Measurements from ENCODE around the gene LEPROT.
A peak's percentile ranks its signal among the peaks of the same experiment; 100 is the strongest.

Gene LEPROT

DNA sequence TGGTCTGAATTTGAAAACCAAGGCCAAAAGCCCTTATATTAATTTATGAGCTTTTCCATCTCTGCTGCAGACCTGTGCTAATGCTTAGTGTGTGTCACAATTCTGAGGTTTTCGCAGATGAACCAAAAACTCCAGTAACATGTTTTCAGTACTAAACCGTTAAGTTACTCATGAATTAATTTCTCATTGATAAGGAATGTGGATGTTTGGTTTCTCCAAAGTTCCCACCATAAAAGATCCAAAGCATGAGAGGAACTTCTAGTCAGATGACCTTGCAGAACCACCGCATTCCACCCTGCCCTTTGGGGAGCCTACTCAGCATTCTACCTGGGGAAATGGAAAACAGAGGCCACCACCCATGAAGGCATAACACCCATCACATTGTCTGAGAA is 7.5 kb upstream of the LEPROT start:
- no peak for DNase-seq

DNA sequence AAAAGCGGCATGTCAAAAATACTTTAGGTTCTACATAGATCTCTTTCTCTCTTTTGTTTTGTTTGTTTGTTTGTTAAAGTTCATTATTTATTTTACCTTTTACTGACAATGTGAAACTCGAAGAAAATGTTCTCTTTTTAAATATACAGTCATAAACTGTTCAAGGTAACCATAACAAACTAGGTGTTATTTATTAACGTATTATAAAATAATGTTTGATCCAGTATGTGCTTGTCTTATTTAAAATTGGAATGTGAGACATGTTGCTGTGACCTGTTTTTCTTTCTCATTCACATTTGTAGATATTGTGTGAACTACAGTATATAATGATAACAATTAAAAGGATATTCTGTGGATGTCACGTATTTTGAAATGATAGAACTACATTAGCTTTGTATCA is 5.9 kb upstream of the LEPROT start:
- DNase-seq = no peak

GRCh38 chr1:65416767-65417166 is 3.7 kb upstream of the LEPROT start:
- no peak for DNase-seq

- no peak for DNase-seq
Observed at GRCh38 chr1:65417729-65418128, 2.7 kb upstream of the LEPROT start.

- no peak for DNase-seq
Observed at GRCh38 chr1:65418522-65419185, 1.8 kb upstream of the LEPROT start.

DNA sequence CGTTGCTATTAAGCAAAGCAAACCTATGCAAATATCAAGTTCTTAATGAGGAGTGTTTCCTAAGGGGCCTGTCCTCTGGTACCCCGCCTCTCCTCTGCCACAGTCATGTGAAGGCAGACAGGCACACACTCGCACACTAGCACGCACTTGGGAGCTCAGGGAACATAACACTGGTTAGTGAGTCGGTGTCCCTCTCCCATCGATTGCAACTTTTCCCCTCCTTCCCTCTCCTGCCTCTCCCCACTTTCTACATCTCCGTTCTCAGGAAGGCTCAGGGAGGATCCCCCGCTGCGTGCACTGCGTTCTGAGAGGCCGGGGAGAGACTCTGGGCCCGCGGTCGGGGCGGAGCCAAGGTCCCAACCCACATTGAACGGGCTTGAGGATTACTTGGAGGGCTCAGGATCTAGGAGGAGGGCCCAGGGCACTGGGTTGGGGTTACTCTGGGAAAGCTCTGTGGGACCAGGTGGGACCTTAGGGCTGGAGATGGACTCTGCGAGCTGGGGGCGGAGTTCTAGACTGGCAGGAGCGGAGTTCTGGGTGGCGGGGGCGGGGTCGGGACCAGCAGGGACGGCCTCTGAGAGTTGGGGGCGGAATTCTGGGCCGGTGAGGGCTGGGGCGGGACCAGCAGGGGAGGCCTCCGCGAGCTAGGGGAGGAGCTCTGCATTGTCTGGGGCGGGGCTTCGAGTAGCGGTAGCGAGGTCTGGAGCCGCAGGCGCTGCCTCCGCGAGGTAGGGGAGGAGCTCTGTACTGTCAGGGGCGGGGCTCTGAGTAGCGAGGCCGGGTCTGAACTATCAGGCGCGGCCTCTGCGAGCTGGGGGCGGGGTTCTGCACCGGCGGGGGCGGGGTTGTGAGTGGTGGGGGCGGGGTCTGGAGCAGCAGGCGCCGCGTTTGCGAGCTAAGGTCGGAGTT is 533 bp upstream of the LEPROT start:
- peak; percentile 91 for DNase-seq

GRCh38 chr1:65421351-65422025 is 1.0 kb downstream of the LEPROT start:
- DNase-seq = peak; percentile 38

DNA sequence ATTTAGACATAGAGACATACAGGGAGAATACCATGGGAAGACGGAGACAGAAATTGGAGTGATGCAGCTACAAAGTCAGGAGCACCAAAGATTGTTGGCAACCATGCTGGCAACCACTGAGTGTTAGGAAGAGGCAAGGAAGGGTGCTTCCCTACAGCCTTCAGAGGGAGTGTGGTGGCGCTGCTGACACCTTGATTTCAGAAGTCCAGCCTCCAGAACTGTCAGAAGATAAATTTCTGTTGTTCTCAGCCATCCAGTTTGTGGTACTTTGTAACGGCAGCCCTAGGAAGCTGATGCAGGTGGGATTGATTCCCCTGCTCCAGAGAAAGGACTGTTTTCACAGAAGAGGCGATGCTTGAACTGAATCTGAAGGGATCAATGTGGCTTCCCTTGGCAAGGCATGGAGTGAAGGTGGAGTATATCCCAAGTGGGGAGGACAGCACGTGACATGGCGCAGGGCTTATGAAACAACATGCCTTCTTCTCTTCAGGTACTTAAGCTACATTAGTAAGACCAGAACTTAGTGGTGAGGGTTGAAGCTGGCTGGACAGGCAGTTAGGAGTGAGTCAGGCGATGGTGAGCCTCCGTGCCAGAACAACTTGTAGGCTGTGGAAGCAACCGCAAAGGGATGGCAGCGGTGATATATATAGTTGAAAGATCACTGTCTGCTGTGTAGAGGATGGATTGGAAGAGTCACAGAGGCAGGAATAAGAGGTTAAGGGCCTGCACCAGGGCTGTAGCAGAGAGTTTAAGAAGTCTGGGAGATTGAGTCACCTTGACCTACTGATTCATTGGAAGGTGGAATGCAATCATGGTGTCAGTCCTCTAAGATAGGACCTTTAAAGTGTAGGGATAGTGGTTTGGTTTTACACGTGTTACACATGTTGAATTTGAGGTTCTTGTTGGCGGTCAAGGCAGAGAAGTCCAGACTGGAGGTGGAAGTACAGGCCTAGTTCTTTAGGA is 2.1 kb downstream of the LEPROT start:
- no peak for DNase-seq

DNA sequence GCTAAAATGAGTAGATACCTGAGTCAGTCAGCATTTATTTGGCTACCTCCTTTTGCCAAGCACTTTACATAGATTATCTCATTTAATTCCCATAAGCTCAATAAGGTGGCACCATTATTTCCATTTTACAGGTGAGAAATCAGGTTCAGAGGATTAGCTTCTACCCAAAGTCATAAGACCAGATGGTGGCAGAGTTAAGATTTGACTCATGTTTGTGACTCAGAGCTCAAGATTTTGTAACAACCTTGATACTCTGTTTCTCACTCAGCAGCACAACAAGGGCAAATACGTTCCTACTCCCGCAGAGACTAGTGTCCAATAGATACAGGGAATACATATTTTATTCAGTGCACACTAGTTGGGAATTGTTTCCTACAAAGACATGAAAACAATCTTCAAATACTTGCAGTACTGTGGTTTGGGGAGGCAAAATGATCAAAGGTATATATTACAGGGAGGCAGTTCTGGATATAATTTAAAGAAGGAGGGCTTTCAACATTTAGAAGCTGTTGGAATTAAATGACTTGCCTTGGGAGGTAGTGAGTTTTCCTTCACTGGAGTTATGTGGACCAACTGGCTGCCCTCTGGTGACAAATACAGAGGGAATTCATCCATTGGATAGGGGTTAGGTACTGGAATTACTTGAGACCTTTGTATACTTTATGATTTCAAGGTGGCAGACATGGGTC is 3.6 kb downstream of the LEPROT start:
- DNase-seq = no peak

GRCh38 chr1:65424573-65424889 is 4.1 kb downstream of the LEPROT start:
- no peak for DNase-seq

DNA sequence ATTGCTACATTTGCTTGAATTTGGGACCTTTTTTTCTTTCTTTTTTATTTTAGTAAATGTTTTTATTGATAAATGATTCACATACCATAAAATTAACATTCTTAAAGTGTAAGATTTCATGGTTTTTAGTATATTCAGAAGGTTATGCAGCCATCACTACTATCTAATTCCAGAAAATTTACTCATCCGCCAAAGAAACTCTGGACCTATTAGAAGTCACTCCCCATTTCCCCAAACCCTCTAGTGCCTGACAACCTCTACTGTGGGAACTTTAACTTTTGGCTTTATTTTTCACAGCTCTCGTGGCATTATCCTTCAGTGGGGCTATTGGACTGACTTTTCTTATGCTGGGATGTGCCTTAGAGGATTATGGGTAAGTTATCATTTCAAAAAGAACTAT is 4.5 kb downstream of the LEPROT start:
- DNase-seq = no peak

- DNase-seq = no peak
Observed at GRCh38 chr1:65425697-65426096, 5.2 kb downstream of the LEPROT start.

- no peak for DNase-seq
Observed at GRCh38 chr1:65429078-65429477, 8.6 kb downstream of the LEPROT start.

DNA sequence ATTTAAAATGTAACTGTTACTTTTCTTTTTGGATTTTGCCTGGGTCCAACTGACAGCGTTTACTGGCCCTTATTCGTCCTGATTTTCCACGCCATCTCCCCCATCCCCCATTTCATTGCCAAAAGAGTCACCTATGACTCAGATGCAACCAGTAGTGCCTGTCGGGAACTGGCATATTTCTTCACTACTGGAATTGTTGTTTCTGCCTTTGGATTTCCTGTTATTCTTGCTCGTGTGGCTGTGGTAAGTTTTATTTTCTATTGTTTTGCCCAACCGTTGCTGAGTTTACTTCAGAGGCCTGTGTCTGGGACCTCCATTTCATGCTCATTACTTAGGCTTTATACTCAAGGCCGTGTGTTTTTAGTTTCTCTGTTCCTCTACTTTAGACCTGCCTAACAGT is 9.3 kb downstream of the LEPROT start:
- no peak for DNase-seq

GRCh38 chr1:65431111-65431705 is 10.7 kb downstream of the LEPROT start:
- no peak for DNase-seq

DNA sequence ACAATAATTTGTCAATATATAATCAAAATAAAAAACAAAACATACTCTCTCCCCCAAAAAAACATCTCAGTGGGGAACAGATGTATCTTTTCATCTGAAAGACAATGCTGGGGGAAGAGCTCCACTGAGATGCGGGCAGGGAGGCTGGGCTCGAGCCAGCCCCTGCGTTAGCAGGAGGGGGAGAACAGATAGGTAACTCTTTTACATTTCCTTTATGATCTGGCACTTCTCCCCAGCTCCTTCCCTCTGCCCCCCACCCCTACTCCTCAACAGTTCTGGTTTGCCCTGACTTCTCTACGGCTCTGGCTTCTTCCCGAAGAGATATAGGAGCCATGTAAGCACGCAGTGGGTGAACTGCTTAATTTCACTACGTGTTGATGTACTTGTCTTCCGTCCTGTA is 12.4 kb downstream of the LEPROT start:
- DNase-seq = no peak

DNA sequence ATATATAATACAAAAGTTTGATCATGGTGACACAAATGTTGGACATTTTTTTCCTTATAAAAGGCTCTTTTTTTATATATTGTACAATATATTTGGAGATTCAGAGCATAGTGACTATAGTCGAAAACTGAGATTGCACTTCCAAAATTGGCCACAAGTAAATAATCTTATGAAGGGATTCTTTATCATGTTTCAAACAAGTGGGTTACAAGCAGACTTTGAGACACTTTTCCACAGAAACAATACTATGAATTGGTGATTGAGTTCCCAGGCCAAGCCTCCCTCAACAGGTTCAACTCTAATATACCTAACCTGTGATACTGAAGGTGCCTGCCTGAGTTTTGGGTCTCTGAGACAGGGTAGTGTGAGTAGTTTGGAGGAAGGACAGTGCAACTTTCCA is 13.8 kb downstream of the LEPROT start:
- no peak for DNase-seq

DNA sequence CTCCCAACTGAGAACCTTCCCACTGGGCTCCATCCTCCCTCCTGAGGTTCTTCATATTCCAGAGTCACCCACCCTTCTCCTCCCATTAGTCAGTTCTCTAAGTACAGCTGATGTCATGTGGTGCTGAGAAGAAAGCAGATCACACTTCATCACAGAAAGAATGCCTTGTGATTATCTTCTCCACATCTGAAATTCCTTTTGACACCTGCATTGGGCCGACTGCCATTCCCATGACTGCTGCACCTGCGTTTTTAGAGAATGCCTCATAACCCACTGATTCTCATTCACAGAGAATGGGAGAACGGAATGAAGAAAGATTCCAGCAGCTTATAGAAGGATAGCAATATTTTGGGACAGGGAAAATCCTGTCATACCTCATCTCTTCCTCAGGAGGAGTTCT is 14.3 kb downstream of the LEPROT start:
- DNase-seq = no peak

DNA sequence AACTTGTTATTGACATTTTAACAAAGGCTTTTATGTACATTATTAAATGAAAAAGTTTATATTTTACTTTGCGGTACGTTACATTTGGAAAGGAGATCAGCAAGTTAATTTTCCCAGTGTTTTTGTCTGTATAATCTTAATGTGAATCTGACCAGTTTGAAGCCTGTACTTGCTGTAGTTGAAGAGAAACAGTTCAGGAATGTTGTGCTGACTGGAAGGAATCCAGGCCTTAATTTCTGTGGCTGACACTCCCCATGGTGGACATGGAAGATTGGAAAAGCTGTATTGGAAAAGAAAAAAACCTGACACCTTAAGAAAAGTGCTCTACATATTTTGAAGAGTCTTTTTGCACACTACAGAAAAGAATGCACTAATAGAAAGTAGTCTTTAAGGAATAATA is 15.5 kb downstream of the LEPROT start:
- no peak for DNase-seq

- no peak for DNase-seq
Observed at GRCh38 chr1:65437616-65438015, 17.1 kb downstream of the LEPROT start.

GRCh38 chr1:65440322-65440900 is 19.9 kb downstream of the LEPROT start:
- DNase-seq = no peak

Measured in SHP77 treated with DMSO at 0.1 percent for 48 hours (cell line).